ENCODE data around the gene CEP170B.
A peak's percentile ranks its signal among the peaks of the same experiment; 100 is the strongest.

CEP170B gene

DNA sequence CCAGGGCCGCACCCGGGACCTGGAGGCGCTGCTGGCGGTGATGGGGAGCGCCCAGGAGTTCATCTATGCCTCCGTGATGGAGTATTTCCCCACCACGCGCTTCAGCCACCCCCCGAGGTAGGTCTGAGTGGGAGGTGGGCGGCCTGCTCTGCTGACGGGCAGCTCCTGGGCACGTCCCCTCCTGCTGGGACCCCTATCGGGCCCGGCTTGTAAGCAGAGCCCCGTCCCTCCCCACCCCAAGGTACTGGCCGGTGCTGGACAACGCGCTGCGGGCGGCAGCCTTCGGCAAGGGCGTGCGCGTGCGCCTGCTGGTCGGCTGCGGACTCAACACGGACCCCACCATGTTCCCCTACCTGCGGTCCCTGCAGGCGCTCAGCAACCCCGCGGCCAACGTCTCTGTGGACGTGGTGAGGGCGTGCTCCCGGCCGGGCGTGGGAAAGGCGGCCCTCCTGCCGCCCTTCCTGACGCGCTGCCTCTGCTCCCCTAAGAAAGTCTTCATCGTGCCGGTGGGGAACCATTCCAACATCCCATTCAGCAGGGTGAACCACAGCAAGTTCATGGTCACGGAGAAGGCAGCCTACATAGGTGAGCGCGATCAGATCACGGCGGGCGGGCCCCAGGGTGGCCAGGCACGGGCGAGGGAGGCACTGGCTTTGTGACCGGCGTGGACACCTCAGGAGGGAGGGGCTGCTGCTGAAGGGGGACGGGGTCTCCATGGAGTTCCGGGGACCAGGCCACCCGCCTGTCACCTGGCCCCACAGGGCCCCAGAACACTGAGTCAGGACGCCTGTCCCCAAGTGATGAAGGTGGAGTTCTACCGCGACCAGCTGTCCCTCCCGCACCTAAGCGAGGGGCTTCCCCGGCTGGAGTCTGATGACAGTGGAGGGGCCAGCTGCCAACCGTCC is 67.0 kb downstream of the CEP170B start:
- H3K27me3 ChIP-seq (ENCODE audit: control insufficient read depth, insufficient read depth, low read length) = peaks cover 64% of the 10 kb centered on the region
- H3K9me3 ChIP-seq (ENCODE audit: control insufficient read depth, insufficient read depth, low read length) = no peaks in the 10 kb centered on the region
- H3K36me3 ChIP-seq (ENCODE audit: control insufficient read depth, insufficient read depth, low read length) = no peaks in the 10 kb centered on the region
- H3K27ac ChIP-seq (ENCODE audit: low read depth, low read length) = no peak overlapping the region
- peak overlapping the region; percentile 55; the same call in 1 of the 2 replicates for H3K4me3 ChIP-seq (ENCODE audit: low read depth, low read length)
- no peak overlapping the region for H3K9ac ChIP-seq (ENCODE audit: low read depth, low read length)
- no peaks in the 10 kb centered on the region for H3K4me1 ChIP-seq (ENCODE audit: control insufficient read depth, insufficient read depth, low read length)

GRCh38 chr14:104932676-104933631 is 67.9 kb downstream of the CEP170B start:
- H3K27ac ChIP-seq (ENCODE audit: low read depth, low read length) = no peak overlapping the region
- H3K9me3 ChIP-seq (ENCODE audit: control insufficient read depth, insufficient read depth, low read length) = no peaks in the 10 kb centered on the region
- peak overlapping the region; percentile 55 for H3K4me3 ChIP-seq (ENCODE audit: low read depth, low read length)

DNA sequence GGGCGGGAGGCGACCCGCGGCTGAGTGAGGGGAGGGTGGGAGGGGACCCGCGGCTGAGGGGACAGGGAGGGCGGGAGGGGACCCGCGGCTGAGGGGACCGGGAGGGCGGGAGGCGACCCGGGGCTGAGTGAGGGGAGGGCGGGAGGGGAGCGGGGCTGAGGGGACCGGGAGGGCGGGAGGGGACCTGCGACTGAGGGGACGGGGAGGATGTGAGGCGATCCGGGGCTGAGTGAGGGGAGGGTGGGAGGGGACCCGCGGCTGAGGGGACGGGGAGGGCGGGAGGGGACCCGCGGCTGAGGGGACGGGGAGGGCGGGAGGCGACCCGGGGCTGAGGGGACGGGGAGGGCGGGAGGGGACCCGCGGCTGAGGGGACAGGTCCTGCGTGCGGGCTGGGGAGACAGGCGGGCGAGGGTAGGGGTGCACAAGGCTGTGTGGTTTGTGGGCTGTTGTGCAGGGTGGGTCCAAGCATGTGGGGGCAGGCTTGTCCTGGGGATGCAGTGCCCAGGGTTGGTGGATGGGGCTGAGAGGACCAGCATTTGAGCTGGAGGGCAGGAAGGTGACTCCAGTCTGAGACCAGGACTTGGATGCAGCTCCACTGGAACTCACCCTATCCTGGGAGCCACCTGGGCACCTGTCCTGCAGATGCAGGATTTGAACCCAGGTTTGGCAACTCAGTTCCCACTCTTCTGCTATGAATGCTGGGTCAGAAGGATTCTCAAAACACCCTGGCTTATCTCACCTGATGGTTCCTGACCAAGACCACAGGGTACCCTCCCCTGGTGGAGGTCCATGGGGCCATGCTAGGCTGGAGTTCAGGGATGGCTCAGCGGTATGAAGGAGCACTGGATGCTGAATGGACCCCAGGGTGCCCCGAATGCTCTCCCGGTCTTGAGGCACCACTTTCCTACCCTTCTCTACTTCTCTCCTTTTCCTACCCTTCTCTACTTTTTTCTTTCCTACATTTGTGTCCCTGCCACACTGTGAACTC is 69.0 kb downstream of the CEP170B start:
- Histone ChIP-seq H3K36me3 (ENCODE audit: control insufficient read depth, insufficient read depth, low read length) (no peaks in the 10 kb centered on the region), H3K4me3 (ENCODE audit: low read depth, low read length) (peak overlapping the region; percentile 31; the same call in 1 of the 2 replicates), H3K27ac (ENCODE audit: low read depth, low read length) (no peak overlapping the region), H3K9me3 (ENCODE audit: control insufficient read depth, insufficient read depth, low read length) (no peaks in the 10 kb centered on the region), H3K4me1 (ENCODE audit: control insufficient read depth, insufficient read depth, low read length) (no peaks in the 10 kb centered on the region), H3K9ac (ENCODE audit: low read depth, low read length) (no peak overlapping the region), H3K27me3 (ENCODE audit: control insufficient read depth, insufficient read depth, low read length) (peaks cover 82% of the 10 kb centered on the region)

More at GRCh38 chr14:104932676-104933631, 67.9 kb downstream of the CEP170B start:
- no peaks in the 10 kb centered on the region for H3K36me3 ChIP-seq (ENCODE audit: control insufficient read depth, insufficient read depth, low read length)
- peaks cover 73% of the 10 kb centered on the region for H3K27me3 ChIP-seq (ENCODE audit: control insufficient read depth, insufficient read depth, low read length)
- H3K9ac ChIP-seq (ENCODE audit: low read depth, low read length) = no peak overlapping the region
- H3K4me1 ChIP-seq (ENCODE audit: control insufficient read depth, insufficient read depth, low read length) = no peaks in the 10 kb centered on the region

- Histone ChIP-seq H3K4me1 (ENCODE audit: control insufficient read depth, insufficient read depth, low read length) (no peaks in the 10 kb centered on the region), H3K27ac (ENCODE audit: low read depth, low read length) (no peak overlapping the region), H3K9ac (ENCODE audit: low read depth, low read length) (no peak overlapping the region), H3K4me3 (ENCODE audit: low read depth, low read length) (no peak overlapping the region), H3K27me3 (ENCODE audit: control insufficient read depth, insufficient read depth, low read length) (peaks cover 83% of the 10 kb centered on the region), H3K9me3 (ENCODE audit: control insufficient read depth, insufficient read depth, low read length) (no peaks in the 10 kb centered on the region), H3K36me3 (ENCODE audit: control insufficient read depth, insufficient read depth, low read length) (no peaks in the 10 kb centered on the region)
These were observed 70.1 kb downstream of the CEP170B start for GRCh38 chr14:104935026-104935650.

DNA sequence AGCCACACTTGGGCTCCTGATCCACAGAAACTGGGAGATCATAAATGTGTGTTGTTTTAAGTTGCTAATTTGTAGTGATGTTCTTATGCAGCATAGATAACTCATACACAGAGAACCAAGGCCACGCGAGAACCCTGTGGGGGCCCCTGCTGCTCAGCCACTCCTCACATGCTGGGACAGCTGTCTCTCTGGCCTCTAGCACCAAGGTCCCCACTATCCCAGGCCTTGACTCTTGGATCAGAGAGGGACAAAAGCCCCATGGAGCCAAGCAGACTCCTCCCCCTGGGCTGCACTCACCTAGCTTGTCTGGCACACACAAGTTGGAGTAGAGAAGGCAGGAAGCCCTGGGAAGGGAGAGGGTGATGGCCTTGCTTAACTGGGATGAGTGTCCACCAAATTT is 70.9 kb downstream of the CEP170B start:
- H3K27me3 ChIP-seq (ENCODE audit: control insufficient read depth, insufficient read depth, low read length) = peaks cover 75% of the 10 kb centered on the region

DNA sequence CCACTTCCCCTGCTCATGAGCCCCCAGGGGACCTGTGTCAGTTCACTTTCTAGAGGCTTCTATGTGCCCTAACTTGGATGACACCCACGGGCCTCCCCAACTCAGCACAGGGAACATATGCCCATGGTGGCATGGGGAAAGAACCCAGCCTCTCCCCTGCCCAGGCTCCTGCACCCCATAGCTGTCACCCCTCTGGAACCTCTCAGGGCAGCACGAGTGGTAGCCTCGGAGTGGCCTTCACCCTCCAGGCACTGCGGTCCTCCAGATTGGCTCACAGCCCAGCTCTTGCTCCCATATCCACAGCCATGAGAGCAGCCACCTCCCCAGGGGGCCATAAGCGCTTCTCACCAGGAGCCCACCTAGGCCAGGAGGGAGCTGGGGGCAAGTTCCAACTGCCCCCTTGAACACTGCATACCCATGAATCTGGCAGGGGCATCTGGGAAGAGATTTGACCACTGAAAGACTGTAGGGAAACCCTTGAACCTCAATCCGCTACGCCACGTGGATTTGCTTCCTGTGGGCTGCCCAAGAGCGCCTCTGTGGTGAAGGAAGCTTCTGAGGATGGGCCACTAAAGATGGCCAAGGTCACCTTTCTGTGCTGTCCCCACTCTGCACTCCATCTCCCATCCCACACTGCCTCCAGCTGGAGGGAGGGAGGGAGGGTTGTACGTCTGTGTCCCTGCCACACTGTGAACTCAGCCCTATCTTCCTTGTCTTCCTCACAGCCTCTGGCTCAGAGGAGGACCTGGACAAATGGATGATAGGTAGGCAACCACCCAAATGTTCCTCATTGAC is 71.5 kb downstream of the CEP170B start:
- Histone ChIP-seq H3K27me3 (ENCODE audit: control insufficient read depth, insufficient read depth, low read length) (peaks cover 69% of the 10 kb centered on the region), H3K4me3 (ENCODE audit: low read depth, low read length) (no peak overlapping the region), H3K36me3 (ENCODE audit: control insufficient read depth, insufficient read depth, low read length) (no peaks in the 10 kb centered on the region), H3K9ac (ENCODE audit: low read depth, low read length) (no peak overlapping the region), H3K27ac (ENCODE audit: low read depth, low read length) (no peak overlapping the region), H3K9me3 (ENCODE audit: control insufficient read depth, insufficient read depth, low read length) (no peaks in the 10 kb centered on the region), H3K4me1 (ENCODE audit: control insufficient read depth, insufficient read depth, low read length) (no peaks in the 10 kb centered on the region)

More for the DNA sequence above, 70.9 kb downstream of the CEP170B start:
- Histone ChIP-seq H3K9me3 (ENCODE audit: control insufficient read depth, insufficient read depth, low read length) (no peaks in the 10 kb centered on the region), H3K36me3 (ENCODE audit: control insufficient read depth, insufficient read depth, low read length) (no peaks in the 10 kb centered on the region), H3K4me1 (ENCODE audit: control insufficient read depth, insufficient read depth, low read length) (no peaks in the 10 kb centered on the region), H3K9ac (ENCODE audit: low read depth, low read length) (no peak overlapping the region), H3K27ac (ENCODE audit: low read depth, low read length) (no peak overlapping the region), H3K4me3 (ENCODE audit: low read depth, low read length) (no peak overlapping the region)

GRCh38 chr14:104937161-104937560 is 72.1 kb downstream of the CEP170B start:
- Histone ChIP-seq H3K4me1 (ENCODE audit: control insufficient read depth, insufficient read depth, low read length) (no peaks in the 10 kb centered on the region), H3K36me3 (ENCODE audit: control insufficient read depth, insufficient read depth, low read length) (no peaks in the 10 kb centered on the region), H3K27me3 (ENCODE audit: control insufficient read depth, insufficient read depth, low read length) (peaks cover 63% of the 10 kb centered on the region), H3K9ac (ENCODE audit: low read depth, low read length) (no peak overlapping the region), H3K4me3 (ENCODE audit: low read depth, low read length) (no peak overlapping the region), H3K9me3 (ENCODE audit: control insufficient read depth, insufficient read depth, low read length) (no peaks in the 10 kb centered on the region), H3K27ac (ENCODE audit: low read depth, low read length) (no peak overlapping the region)

- Histone ChIP-seq H3K27ac (ENCODE audit: low read depth, low read length) (no peak overlapping the region), H3K9me3 (ENCODE audit: control insufficient read depth, insufficient read depth, low read length) (no peaks in the 10 kb centered on the region), H3K4me1 (ENCODE audit: control insufficient read depth, insufficient read depth, low read length) (no peaks in the 10 kb centered on the region), H3K4me3 (ENCODE audit: low read depth, low read length) (no peak overlapping the region), H3K27me3 (ENCODE audit: control insufficient read depth, insufficient read depth, low read length) (peaks cover 56% of the 10 kb centered on the region), H3K9ac (ENCODE audit: low read depth, low read length) (no peak overlapping the region), H3K36me3 (ENCODE audit: control insufficient read depth, insufficient read depth, low read length) (no peaks in the 10 kb centered on the region)
These were observed 72.8 kb downstream of the CEP170B start for GRCh38 chr14:104937694-104938365.

DNA sequence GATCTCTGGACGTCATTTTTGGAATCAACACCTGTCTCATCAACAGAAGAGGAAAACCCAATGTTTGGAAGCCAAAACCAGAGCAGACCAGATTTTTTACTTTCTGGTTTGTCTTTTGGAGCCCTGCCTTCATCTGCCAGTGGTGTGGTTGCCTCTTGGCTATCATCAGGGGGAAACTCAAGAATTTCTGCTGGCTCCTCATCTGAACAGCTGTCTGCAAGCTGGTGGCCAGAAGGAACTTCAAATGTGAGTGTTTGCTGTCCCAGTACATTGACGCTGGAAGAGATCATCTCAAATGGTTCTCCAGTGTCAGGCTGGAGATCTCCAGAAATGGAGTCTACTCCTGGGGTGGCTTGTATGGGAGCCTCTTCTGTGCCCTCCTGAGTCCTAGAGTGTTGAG is 73.4 kb downstream of the CEP170B start:
- no peak overlapping the region for H3K27ac ChIP-seq (ENCODE audit: low read depth, low read length)
- H3K4me3 ChIP-seq (ENCODE audit: low read depth, low read length) = no peak overlapping the region
- no peaks in the 10 kb centered on the region for H3K36me3 ChIP-seq (ENCODE audit: control insufficient read depth, insufficient read depth, low read length)
- H3K4me1 ChIP-seq (ENCODE audit: control insufficient read depth, insufficient read depth, low read length) = no peaks in the 10 kb centered on the region
- no peaks in the 10 kb centered on the region for H3K9me3 ChIP-seq (ENCODE audit: control insufficient read depth, insufficient read depth, low read length)
- H3K9ac ChIP-seq (ENCODE audit: low read depth, low read length) = no peak overlapping the region
- peaks cover 51% of the 10 kb centered on the region for H3K27me3 ChIP-seq (ENCODE audit: control insufficient read depth, insufficient read depth, low read length)
